OCI-LY7 (cell line): ENCODE data around the gene CPSF7.

Source experiments
- CTCF ChIP-seq: fragments of 200-600 bp; sonication (generic); conservative IDR thresholded peaks from 2 replicates; pipeline ENCODE4 v1.5.1; 2014; ENCODE audit warnings: mild to moderate bottlenecking, antibody characterized with exemption, low read length, moderate library complexity, mixed read lengths
- EZH2phosphoT487 ChIP-seq: fragments of 200-600 bp; sonication (generic); IDR thresholded peaks from 2 replicates; pipeline ENCODE4 v1.6.1; 2018; ENCODE audit warnings: low read depth, borderline replicate concordance, mild to moderate bottlenecking, mixed run types, antibody characterized with exemption, low read length, moderate library complexity, mixed read lengths

- TF ChIP-seq CTCF (no peak), EZH2phosphoT487 (no peak)
Observed at GRCh38 chr11:61354208-61354607, 75.6 kb downstream of the CPSF7 start.
